IPS-NIHi7 (cell line): Measurements from ENCODE around the gene DHX15.

ENCODE experiments used
- DNase-seq: peaks from one replicate; pipeline ENCODE4 v3.0.0; 2012; ENCODE audit warnings: mixed read lengths; ENCODE audit errors: extremely low spot score

The DHX15 gene

DNA sequence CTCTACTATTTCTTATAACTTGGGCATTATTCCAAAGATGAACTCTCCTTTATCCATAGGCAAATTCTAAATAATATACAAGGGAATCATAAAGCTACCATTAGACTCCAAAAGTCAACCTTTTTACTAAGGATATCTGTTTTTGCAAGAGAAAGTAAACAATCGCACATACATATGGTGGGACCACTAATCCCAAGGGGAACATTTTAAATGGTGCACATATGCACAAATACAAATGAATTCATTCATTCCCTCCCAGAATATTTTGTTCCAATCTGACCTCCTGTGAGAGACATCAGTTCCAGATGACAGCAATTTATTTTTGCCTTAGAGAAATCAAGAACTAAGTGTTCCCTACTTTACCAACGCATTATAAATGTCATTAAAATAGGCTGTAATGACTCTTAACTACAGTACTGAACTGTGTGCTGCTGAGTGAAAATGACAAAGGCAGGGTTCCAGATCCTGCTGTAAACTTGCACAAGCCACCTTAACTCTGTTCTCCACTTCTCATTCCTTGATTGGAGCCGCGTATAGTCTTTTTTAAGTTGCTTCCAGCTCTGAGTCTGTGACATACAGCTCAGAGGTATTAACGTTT lies 2.0 kb downstream of the DHX15 start:
- no peak for DNase-seq

DNA sequence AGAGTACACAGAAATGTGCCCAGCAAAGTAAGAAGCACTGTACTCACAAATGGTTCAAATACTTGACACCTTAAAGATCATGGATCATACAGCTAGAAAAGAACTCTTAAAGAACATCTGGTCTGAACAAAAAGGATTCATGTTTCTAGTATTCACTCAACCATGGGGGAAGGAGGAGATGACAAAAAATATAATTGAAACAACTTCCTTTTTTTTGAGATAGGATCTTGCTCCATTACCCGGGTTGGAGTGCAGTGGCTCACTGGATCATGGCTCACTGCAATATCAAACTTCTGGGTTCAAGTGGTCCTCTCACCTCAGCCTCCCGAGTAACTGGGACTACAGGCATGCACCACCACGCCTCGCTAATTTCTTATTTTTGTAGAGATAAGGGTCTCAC lies 6.0 kb downstream of the DHX15 start:
- no peak for DNase-seq

DNA sequence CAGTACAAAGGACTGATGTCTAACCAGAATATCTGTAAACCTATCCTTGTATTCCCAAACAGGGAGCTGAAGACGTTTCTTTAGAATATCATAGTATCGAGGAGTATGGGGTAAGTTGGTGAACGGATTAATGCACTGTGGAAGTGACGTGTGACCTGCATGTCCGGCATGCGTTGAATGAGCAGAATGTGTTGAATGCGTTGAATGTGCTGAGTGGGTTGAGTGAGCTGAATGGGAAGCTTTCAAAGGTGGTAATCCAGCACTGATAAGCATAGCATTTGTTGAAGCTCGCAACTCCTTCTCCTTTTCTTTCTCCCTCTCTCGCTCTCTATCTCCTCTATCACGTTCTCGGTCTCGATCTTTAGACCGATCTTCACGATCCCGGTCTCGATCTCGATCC lies 8.1 kb downstream of the DHX15 start:
- no peak for DNase-seq

DNA sequence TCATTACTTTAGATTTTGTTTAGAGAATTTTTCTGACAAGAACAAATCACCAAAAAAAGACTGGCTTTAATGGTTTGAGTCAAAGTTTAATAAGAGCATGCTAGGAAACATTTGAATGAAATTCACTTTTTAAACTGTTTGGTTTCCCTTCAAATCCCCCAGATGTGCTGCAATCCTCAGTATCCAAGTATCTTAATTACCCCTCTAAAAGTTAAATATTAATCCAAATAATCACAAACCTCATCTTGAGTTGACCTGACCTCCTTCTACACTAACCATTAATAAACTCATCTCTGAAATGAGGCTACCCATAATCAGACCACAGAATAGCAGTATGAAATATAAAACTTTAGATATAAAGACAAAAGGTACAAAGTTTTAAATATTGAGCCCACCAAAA lies 10.1 kb downstream of the DHX15 start:
- no peak for DNase-seq

DNA sequence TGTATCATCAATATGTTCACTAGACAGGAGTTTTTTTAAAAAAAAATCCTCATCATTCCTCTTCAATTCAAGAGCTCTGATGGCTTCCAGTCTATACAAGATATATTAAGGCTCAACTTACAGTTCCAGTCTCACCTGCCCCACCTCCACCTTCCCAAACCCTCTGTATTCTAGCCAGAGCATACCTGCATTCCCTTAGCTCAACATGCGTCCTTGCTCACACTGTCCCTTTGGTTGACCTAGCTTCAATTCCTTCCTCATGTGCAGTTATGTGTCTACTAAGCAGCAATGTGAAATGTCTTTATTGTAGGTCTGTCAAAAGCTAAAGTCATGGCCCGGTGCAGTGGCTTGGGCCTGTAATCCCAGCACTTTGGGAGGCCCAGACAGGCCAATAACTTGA lies 10.8 kb downstream of the DHX15 start:
- DNase-seq, result no peak

DNA sequence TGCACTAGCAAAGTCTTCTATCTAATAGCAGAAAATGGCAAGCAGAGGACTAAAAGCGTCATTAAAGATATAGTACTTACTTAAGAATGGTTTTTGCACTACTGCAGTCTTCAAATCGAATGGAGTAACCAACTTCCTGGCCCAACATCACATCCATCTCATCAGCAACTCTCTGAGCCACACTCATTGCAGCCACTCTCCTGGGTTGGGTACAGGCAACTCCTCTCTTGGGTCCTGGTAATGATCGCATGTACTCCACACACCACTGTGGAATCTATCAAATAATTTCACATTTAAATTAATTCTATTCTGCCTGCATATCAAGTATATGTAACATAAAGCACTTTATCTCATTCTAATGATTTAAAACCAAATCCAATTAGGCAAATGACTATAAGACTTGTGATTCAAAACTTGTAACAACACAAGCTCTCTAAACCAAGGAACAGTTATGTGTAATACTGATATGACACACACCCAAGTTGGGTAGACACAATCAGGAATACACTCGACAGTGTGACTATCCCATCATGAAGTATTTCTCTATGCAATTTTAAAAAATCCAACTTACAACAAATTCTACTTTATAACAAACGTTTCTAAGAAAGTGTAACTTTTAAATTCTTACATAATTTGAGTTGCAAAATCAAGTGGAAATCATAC lies 13.6 kb downstream of the DHX15 start:
- no peak for DNase-seq

DNA sequence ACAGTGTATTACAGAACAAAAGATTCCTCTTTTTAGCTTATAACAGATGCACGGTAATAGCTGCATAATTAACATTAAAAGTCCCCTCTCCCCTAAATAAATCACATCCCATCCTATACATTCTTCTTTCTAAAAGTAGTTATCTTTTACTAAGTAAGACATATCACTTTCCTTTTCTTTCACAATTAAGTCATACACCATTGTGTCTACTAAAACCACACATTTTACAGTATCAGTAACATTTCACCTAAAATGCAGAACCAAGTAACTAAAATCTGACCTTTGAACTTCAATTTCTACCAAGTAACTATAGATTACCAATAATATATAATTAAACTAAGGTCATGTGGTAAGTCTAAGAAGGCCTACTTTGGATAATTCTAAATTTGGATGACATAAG lies 14.2 kb downstream of the DHX15 start:
- no peak for DNase-seq

DNA sequence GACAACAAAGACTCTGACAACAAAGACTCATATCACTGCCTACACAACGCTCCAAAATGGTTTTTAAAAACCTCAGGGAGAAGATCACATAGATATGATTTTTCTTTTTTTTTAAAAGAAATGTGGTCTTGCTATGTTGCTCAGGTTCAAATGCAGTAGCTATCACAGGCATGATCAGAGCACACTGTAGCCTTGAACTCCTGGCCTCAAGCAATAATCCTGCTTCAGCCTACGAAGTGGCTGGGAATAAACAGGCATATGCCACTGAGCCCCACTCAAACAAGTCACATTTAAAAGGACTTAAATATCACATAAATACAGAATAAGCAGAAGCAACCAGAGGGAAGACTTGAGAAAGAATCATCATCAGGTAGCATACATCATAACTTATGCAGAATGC lies 14.7 kb downstream of the DHX15 start:
- no peak for DNase-seq

DNA sequence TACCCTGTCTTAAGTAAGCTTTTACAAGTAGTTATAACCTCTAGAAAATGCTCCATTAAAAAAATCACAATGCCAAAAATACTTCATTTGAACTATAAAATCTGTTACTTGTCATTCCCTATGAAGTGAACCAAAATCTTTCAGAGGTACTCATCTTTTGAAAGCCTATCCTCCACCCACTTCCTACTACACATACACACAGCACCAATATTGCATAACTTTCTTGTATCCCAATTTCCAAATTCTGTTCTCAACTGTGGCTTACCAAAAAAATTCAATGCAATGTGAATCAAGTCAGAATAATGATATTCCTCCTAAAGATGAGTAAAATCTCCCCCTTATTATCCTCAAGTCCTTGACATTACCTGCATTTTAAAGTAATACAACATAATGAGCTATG lies 15.9 kb downstream of the DHX15 start:
- no peak for DNase-seq

DNA sequence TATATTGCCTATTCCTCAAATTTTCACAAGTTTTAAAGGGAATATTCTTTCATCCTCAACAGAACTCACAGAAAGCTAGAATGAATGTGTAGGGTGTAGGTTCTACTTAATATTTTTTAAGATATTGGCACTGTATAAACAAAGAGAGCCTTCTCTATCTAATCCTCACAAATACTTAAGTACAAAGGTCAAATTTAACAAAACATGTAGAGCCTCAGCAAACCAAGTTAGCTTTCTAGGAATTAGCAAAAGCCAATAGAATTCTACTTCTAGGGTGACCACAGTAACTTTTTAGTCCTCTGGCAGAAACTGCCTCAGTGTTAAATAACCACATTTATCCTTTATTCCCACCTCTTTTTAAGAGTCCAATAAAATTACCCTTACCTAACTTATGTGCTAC lies 19.3 kb downstream of the DHX15 start:
- DNase-seq, result no peak

DNA sequence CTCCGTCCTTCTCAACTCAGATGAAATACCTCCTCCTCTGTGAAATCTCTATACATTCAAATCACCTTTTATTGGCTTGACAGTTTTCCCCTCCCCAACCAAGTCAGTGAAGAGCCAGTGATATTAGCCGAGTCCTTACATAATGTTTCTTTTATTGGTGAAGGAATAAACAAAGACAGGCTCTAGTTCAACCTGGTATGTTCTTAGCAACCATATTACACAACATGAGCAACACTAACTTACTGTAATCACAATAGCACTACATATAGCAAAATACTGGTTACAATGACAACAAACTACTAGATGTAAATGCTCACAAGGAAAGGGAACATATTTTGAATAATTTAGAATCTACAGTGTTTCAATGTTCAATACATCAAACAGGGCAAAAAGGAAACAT lies 19.9 kb downstream of the DHX15 start:
- DNase-seq, result no peak

DNA sequence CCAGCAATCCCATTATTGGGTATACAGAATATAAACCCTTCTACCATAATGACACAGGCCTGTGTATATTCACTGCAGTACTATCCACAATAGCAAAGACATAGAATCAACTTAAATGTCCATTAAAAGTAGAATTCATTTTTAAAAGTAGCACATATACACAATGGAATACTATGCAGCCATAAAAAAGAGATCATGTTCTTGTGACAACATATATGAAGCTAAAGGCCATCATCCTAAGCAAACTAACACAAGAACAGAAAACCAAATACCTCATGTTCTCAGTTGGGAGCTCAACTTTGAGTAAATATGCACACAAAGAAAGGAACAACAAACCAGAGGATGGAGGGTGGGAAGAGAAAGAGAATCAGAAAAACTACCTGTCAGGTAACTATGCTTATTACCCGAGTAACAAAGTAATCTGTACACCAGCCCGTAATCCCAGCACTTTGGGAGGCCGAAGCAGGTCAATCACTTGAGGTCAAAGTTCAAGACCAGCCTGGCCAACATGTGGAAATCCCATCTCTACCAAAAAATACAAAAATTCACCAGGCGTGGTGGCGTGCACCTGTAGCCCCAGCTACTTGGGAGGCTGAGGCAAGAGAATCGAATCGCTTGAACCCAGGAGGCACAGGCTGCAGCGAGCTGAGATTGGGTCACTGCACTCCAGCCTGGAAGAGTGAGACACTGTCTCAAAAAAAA lies 22.8 kb downstream of the DHX15 start:
- no peak for DNase-seq

DNA sequence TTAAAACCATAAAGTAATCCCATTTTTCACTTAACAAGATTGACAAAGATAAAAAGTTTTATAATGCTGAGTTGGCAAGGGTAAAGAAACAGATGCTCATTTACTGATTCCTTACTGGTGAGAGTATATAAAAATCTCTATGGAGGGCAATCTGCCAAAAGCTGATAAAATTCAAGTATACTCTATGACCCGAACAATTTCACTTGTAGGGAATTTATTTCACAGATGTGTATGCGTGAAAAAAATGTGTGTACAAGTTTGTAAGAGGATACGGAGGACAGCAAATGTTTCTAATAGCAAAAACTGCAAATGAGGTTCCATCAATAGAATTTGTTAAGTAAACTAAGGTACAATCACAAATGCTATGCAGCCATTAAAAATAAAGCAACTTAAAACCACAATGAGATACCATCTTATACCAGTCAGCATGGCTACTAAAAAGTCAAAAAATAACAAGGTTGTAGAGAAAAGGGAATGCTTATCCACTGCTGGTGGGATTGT lies 23.4 kb downstream of the DHX15 start:
- DNase-seq, result no peak

DNA sequence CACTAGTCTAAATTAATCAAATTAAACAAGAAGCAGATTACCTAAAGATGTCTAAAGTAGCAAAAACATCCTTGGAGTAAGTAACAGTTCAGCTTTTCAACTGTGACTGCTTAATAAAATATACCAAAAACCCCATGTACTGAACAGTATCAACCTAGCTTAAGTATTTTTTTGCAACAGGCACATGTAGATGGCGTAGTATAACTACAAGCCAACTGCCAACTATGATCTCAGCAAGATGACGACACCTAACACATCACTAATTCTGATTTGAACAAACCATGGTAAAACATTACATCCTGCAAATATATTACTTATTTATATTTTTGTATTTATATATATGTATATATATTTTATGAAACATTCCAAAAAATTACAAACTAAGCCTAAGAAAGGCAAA lies 24.5 kb downstream of the DHX15 start:
- DNase-seq, result no peak

DNA sequence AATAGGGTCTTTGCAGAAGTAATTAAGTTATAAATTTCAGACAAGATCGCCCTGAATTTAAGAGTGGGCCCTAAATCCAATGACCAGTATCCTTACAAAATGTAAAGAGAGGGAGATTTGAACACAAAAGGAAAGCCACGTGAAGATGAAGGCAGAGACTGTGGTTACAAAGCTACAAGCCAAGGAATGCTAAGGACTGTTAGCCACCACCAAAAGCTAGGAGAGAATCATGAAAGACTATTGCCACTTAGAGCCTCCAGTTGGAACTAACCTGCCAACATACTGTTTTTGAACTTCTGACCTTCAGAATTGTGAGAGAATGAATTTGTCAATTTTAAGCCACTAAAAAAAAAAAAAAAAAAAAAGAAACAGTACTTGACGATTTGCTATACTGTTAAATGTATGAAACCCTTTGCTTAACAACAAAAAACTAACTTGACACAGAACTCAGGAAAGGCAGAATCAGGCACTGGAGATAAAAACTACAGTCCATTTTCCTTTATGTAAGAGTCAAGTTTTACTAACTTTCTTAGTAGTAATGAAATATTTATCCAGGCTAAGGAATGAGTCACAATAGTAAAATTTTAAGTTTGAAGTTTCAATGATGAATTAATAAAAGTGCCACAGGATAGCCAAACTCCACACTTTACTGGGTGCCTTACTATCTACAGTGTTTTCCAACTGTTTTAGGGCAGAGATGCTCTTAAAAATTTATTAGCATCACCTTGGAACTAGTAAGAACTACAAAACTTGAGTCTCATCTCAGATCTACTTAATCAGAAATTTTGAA lies 25.1 kb downstream of the DHX15 start:
- DNase-seq, result no peak

DNA sequence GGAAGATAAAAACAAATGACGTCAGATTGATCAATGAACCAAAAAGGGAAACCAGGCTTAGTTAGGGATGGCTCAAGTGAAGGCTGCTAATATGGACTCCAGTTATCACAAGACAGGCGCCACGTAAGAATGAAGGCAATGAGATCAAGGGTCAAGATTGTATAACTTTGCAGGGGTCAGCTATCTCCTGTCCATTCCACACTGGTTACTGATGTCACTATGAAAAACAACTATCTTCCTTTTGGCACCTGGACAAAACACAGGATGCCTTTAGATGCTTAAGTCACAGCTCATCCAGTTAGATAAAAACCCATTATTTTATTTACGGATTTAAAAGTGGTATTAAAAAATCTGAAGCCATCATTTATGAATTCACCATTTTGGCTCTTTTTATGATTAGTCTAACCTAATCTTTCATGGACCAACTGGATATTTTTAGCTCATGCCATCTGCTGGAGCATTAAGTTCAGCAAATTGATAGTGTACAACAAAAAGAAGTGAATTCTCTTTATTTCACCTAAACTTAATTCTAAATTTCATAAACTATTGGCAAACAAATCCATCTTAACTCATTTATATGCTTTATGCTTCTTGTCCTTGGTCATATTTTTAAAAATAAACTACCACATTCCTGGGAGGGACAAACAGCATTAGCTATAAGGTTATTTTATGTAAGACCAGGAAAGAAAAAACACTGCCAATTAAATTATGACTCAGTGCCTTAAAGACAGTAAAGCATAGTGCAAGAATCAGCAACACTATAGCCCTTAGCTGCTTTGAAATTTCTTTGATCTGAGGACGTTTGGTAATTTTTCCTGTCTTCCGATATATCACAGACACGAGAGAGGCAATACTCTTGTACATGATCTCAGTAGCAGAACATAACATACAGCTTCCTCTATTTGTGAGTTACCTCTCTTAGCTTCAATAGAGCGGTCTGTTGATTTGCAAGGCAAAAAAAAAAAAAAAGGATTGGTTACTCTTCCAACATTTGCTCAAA lies 27.0 kb downstream of the DHX15 start:
- DNase-seq, result no peak

DNA sequence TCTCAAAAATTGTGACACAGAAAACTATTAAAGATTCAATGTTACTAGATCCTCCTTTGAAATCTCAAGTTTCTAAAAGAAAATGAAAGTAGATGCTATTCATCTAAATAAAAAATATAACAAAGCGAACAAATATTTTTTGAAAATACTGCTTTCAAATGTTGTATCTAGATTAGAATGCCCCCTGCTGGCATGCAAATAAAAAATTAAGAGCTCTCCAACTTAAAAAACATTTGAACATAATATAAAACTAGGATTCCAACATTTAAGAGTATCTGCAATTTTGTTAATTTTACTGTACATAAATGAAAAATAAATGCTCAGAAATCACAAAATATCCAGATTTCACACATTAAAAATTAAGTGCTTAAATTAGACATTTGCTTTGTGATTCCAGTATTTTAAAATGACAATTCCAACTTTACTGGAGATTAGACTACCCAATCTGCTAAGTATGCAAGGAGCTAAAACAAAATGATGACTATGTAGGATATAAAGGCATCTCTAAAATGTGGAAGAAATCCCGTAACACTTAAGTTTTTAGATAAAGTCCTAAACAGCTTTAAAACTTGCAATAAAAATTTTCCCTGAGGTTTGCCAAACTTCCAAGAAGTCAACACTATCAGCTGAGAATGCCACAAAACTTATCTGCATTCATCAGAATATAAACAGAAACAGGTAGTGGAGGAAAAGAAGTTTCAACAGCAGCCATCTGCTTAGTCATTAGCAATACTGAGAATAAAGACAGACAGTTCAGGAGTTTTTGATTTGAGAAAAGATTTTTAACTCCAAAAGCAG lies 32.7 kb downstream of the DHX15 start:
- no peak for DNase-seq

DNA sequence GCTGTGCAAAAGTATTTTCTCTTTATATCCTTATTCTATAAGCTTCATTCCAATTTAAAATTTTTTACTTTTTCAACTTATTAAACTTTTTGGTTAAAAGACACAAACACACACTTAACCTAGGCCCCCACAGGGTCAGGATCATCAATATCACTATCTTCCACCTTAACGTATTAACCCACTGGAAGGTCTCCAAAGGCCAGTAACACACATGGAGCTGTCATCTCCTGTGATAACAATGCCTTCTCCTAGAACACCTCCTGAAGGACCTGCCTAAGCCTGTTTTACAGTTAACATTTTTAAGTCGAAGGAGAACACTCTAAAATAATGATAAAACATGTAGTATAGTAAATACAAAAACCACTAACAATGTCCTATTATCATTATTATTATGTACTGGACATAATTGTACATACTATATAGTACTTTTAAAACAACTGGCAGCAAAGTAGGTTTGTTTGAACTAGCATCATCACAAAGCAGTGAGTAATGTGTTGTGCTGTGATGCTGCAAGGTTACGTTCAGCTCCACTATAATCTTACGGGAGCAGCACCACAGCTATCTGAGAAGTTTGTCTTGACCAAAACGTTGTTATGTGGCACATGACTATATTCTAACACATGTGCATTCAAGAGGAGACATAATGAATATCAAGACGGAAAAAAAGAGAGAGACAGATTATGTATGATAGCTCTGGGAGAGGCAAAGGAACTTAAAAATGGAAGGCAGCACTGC lies 33.7 kb downstream of the DHX15 start:
- DNase-seq, result no peak

DNA sequence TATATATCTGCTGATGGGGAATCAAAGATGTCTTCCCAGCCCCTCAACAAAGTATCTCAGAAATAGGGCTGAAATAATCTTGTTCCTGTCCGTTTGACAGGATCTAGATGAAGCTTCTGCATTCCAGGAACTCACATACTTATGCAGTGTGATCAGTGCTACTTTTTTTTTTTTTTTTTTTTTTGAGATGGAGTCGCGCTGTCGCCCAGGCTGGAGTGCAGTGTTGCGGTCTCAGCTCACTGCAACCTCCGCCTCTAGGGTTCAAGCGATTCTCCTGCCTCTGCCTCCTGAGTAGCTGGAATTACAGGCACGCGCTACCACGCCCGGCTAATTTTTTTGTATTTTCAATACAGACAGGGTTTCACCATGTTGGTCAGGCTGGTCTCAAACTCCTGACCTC lies 36.4 kb downstream of the DHX15 start:
- DNase-seq, result no peak
